ENCODE data around the gene EFNB3.
A peak's percentile ranks its signal among the peaks of the same experiment; 100 is the strongest.

- TF ChIP-seq ZBTB26 (tag by site-specific recombination; optimal IDR thresholded peaks at IDR 0.05): no peak
- TF ChIP-seq CTCF (tag by site-specific recombination; IDR thresholded peaks at IDR 0.05): peak; percentile 37; the same call in 1 of the 2 replicates
- TF ChIP-seq YY1 (tag by site-specific recombination; IDR thresholded peaks at IDR 0.05): no peak
- TF ChIP-seq ZBTB7A (tag by site-specific recombination; IDR thresholded peaks at IDR 0.05; ENCODE audit: low read depth): no peak
- TF ChIP-seq ZSCAN18 (tag by site-specific recombination; IDR thresholded peaks at IDR 0.05): no peak
- no peak for TF ChIP-seq ZNF202 (tag by site-specific recombination; IDR thresholded peaks at IDR 0.05; ENCODE audit: borderline replicate concordance)
- TF ChIP-seq ZFP37 (tag by site-specific recombination; IDR thresholded peaks at IDR 0.05): no peak
Observed at GRCh38 chr17:7711051-7711755, 6.2 kb downstream of the EFNB3 start.

Measured in HEK293 (cell line).